NB4 (cell line): ENCODE data around the gene TTLL1.

Experiments
- CTCF ChIP-seq: IDR thresholded peaks from one replicate; pipeline ENCODE4 v1.5.1; 2012; ENCODE audit warnings: low read depth, low read length
- MAX ChIP-seq: IDR thresholded peaks from 2 replicates; pipeline ENCODE4 v1.6.1; 2011; ENCODE audit warnings: low read depth, low read length
- MYC ChIP-seq: IDR thresholded peaks from 2 replicates; pipeline ENCODE4 v1.6.1; 2011; ENCODE audit warnings: low read depth, low read length
- POLR2A ChIP-seq: IDR thresholded peaks from 2 replicates; pipeline ENCODE4 v1.6.1; 2011; ENCODE audit warnings: mild to moderate bottlenecking; ENCODE audit not compliant: insufficient read length; ENCODE audit errors: extremely low read depth

GRCh38 chr22:43009444-43009843 is 79.7 kb downstream of the TTLL1 start:
- TF ChIP-seq CTCF (no peak), POLR2A (no peak), MAX (no peak), MYC (no peak)
